ENCODE data around the gene IVD.

- TF ChIP-seq CTCF (IDR thresholded peaks at IDR 0.05 in 8 of 11, conservative IDR thresholded peaks at IDR 0.05 in 3 of 11) (no peak), POLR2A (IDR thresholded peaks at IDR 0.05) (no peak), POLR2AphosphoS5 (IDR thresholded peaks at IDR 0.05) (peak in 1 of 3 donors; percentile 22)
Measured at GRCh38 chr15:40413036-40413435, 7.4 kb downstream of the IVD start.

All from spleen (tissue), 7 donors.